Measurements from ENCODE around the gene NFS1.

The NFS1 gene

DNA sequence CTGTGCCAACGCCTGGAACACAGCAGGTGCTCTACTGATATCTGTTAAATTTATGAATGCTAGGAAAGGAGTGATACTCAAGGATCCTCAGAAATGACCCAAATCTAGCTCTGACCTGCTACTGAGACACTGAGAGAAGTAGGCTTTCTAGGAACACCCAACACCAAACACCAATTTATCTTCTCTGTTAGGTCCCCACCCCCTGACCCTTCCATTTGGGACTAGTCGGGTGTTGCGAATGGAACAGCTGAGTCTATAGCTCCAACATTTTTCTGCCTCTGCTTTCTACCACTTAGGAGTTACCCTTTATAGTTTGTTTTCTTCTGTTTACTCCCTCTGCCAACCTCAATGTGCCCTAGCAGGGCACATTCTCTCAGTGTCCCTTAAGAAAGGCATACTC is 58.4 kb downstream of the NFS1 start:
- peaks cover 21% of the 10 kb centered on the region for H3K4me1 Mint-ChIP-seq (ENCODE audit: low read depth)
- H3K27ac Mint-ChIP-seq: no peak overlapping the region
- no peaks in the 10 kb centered on the region for H3K9me3 Mint-ChIP-seq
- no peak for DNase-seq (ENCODE audit: low spot score)
- no peaks in the 10 kb centered on the region for H3K27me3 Mint-ChIP-seq (ENCODE audit: low read depth)
- H3K36me3 Mint-ChIP-seq (ENCODE audit: low read depth): peaks cover 3% of the 10 kb centered on the region
- H3K4me3 Mint-ChIP-seq: no peak overlapping the region

DNA sequence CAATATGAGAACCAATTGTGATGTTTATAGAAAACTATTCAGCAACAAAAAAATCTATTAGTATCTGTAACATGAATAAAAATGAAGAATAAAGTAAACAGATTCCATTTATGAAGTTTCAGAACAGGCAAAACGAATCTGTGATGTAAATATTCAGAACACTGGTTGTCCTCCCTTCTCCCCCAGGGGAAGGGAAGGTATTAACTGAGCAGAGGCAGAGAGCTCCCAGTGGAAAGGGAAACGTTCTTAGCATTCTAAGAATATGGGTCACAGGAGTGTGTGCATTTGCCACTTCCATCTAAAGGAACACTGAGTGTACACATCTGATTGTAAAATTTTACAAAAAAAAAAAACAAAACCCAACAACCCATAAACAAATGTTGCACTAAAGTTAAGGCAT is 60.4 kb downstream of the NFS1 start:
- no peak overlapping the region for H3K27ac Mint-ChIP-seq
- H3K36me3 Mint-ChIP-seq (ENCODE audit: low read depth): no peaks in the 10 kb centered on the region
- H3K4me3 Mint-ChIP-seq: no peak overlapping the region
- no peaks in the 10 kb centered on the region for H3K9me3 Mint-ChIP-seq
- H3K4me1 Mint-ChIP-seq (ENCODE audit: low read depth): peaks cover 15% of the 10 kb centered on the region
- no peak for DNase-seq (ENCODE audit: low spot score)
- H3K27me3 Mint-ChIP-seq (ENCODE audit: low read depth): no peaks in the 10 kb centered on the region

DNA sequence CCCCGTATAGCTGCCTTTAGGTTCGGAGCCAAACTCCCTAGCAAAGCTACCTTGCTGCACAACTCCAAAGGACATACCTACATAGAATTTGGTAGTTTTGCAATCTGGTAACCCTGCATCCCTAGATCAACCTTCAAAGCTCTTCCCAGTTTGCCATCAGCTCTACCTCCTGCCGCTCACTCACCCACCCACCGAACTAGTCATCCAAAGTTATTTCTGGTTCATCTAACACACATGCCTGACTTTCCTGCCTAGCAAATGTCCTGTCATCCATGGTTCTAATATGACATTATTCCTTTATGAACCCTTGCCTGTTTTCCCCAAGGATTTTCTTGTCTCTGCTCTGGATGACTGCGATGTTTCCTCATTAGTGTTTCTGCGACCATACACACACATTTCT is 61.9 kb downstream of the NFS1 start:
- Mint-ChIP-seq H3K9me3 (no peaks in the 10 kb centered on the region), H3K36me3 (ENCODE audit: low read depth) (no peaks in the 10 kb centered on the region), H3K4me1 (ENCODE audit: low read depth) (peaks cover 12% of the 10 kb centered on the region), H3K4me3 (no peak overlapping the region), H3K27me3 (ENCODE audit: low read depth) (no peaks in the 10 kb centered on the region), H3K27ac (no peak overlapping the region)
- no peak for DNase-seq (ENCODE audit: low spot score)

DNA sequence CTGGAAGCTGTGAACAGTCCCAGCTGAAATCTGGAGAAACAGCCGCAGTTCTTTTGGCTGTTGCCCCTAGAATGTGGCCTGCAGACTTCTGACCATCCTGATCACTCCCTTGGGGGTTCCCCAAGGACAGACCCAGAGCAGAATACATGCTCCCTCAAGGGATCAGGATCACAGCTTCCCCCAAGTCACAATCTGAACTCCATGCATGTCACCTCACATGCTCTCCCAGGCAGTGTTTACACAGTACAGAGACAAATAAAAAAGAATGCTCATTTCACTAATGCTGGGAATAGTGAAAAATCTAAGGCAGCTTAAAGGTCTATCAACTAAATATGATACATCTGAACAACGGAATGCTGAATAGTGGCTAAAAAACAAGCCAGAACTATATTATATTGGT is 63.1 kb downstream of the NFS1 start:
- peaks cover 3% of the 10 kb centered on the region for H3K36me3 Mint-ChIP-seq (ENCODE audit: low read depth)
- H3K4me1 Mint-ChIP-seq (ENCODE audit: low read depth): peaks cover 10% of the 10 kb centered on the region
- no peak for DNase-seq (ENCODE audit: low spot score)
- no peak overlapping the region for H3K4me3 Mint-ChIP-seq
- H3K27ac Mint-ChIP-seq: no peak overlapping the region
- H3K9me3 Mint-ChIP-seq: no peaks in the 10 kb centered on the region
- no peaks in the 10 kb centered on the region for H3K27me3 Mint-ChIP-seq (ENCODE audit: low read depth)

DNA sequence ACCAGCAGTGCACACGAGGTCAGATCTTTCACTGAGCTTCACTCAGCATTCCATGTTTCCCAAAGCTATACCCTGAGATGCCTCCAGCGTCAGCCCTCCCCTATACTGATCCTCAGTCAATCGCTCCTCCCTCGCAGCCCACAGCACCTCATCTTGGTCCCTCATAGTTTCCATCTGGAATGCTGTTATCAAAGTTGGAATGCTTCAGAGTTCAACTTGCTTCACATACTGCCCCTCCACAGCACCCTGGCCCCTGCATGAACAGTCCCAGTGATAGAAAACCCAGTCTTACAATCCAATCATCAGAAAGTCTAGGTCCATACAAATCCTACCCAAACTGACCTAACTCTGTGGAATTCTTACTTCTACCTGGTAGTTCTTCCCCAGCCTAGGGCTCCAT is 63.5 kb downstream of the NFS1 start:
- no peaks in the 10 kb centered on the region for H3K9me3 Mint-ChIP-seq
- peaks cover 3% of the 10 kb centered on the region for H3K36me3 Mint-ChIP-seq (ENCODE audit: low read depth)
- no peaks in the 10 kb centered on the region for H3K27me3 Mint-ChIP-seq (ENCODE audit: low read depth)
- H3K27ac Mint-ChIP-seq: no peak overlapping the region
- DNase-seq (ENCODE audit: low spot score): no peak
- H3K4me1 Mint-ChIP-seq (ENCODE audit: low read depth): peaks cover 6% of the 10 kb centered on the region
- no peak overlapping the region for H3K4me3 Mint-ChIP-seq

DNA sequence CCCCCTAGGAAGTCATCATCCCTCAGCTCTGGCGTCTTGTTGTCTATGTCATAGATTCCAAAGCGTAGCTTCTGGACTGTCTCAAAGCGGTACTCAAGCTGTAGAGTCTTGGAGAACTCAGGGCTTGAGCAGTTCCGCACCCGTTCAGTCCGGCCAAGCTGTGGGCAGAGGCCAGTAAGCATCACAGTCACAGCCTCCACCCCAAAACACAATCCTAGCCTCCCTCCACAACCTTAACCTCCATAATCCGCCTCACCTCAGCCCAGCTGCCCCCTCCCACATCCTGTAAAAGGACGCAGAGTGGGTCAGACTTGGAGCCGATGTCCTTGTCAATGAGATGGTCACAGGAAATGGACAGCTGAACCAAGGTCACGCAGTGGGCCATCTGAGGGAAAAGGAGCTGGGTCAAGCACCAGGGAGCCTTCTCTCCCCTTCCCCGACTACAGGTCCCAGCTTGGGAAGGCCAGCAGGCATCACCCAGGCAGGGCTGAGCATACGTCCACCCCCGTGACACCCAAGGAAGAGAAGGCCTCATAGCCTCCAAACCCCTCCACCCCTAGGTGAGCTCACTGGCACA is 66.5 kb downstream of the NFS1 start:
- Mint-ChIP-seq H3K27me3 (ENCODE audit: low read depth) (no peaks in the 10 kb centered on the region), H3K36me3 (ENCODE audit: low read depth) (peaks cover 14% of the 10 kb centered on the region), H3K4me1 (ENCODE audit: low read depth) (no peaks in the 10 kb centered on the region), H3K9me3 (no peaks in the 10 kb centered on the region), H3K27ac (no peak overlapping the region), H3K4me3 (no peak overlapping the region)
- no peak for DNase-seq (ENCODE audit: low spot score)

DNA sequence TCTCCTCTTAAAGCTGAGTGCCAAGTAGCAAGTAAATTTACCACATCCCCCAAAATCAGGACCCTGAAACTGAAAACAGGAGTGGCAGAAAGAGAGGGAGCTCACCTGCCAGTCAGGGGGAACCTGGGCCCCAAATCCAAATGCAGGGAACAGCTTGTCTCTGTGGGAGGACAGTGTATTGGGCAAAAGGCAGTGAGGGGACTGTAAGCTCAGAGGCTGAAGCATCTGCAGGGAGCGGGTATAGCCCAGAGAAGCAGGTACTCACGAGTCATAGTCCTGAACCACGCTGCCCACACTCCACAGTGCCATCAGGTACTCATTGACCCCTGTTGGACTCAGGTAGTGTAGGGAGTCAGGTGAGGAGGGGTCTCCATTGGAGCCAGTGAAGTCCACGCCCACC is 68.5 kb downstream of the NFS1 start:
- Mint-ChIP-seq H3K36me3 (ENCODE audit: low read depth) (peaks cover 31% of the 10 kb centered on the region), H3K9me3 (no peaks in the 10 kb centered on the region), H3K27me3 (ENCODE audit: low read depth) (no peaks in the 10 kb centered on the region), H3K4me1 (ENCODE audit: low read depth) (no peaks in the 10 kb centered on the region), H3K4me3 (no peak overlapping the region), H3K27ac (no peak overlapping the region)
- DNase-seq (ENCODE audit: low spot score): no peak

DNA sequence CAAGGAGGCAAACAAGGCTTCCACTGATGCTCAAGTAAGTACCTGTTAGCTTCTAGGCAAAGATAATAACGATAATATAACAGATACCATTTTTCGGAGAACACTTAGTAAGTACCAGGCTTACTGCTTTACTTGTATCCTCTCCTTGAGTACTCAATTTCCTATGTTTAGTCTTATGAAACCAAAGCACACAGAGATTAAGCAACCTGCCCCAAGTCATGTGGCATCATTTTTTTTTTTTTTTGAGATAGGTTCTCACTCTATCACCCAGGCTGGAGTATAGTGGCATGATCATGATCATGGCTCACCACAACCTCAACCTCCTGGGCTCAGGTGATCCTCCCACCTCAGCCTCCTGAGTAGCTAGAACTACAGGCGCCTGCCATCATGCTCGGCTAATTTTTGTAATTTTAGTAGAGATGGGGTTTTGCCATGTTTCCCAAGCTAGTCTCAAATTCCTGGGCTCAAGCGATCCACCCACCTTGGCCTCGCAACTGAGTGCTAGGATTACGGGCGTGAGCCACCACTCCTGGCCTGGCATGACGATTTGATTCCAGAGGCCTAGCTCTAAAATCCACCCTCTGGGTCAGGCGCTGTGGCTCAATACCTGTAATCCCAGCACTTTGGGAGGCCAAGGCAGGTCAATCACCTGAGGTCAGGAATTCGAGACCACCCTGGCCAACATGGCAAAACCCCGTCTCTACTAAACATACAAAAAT is 69.6 kb downstream of the NFS1 start:
- no peak overlapping the region for H3K4me3 Mint-ChIP-seq
- no peak for DNase-seq (ENCODE audit: low spot score)
- H3K27me3 Mint-ChIP-seq (ENCODE audit: low read depth): no peaks in the 10 kb centered on the region
- H3K36me3 Mint-ChIP-seq (ENCODE audit: low read depth): peaks cover 37% of the 10 kb centered on the region
- H3K9me3 Mint-ChIP-seq: no peaks in the 10 kb centered on the region
- no peak overlapping the region for H3K27ac Mint-ChIP-seq
- H3K4me1 Mint-ChIP-seq (ENCODE audit: low read depth): no peaks in the 10 kb centered on the region

DNA sequence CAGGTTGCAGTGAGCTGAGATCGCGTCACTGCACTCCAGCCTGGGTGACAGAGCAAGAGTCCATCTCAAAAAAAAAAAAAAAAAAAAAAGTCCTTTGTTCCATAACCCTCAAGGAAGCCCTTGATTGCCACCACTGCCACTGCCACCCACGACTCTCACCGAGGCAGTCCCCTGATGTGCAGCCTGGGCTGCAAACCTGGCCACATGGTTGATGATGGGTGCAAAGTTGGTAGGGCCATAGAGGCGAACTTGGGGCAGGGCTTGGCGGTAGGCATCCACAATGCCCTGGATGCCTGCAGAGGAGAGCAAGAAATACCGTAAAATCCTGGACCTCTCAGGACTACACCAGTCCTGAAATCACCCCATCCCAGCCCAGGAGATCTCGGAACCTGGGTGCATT is 72.0 kb downstream of the NFS1 start:
- no peak overlapping the region for H3K4me3 Mint-ChIP-seq
- no peaks in the 10 kb centered on the region for H3K27me3 Mint-ChIP-seq (ENCODE audit: low read depth)
- no peaks in the 10 kb centered on the region for H3K9me3 Mint-ChIP-seq
- no peak overlapping the region for H3K27ac Mint-ChIP-seq
- peaks cover 37% of the 10 kb centered on the region for H3K36me3 Mint-ChIP-seq (ENCODE audit: low read depth)
- no peak for DNase-seq (ENCODE audit: low spot score)
- H3K4me1 Mint-ChIP-seq (ENCODE audit: low read depth): no peaks in the 10 kb centered on the region

DNA sequence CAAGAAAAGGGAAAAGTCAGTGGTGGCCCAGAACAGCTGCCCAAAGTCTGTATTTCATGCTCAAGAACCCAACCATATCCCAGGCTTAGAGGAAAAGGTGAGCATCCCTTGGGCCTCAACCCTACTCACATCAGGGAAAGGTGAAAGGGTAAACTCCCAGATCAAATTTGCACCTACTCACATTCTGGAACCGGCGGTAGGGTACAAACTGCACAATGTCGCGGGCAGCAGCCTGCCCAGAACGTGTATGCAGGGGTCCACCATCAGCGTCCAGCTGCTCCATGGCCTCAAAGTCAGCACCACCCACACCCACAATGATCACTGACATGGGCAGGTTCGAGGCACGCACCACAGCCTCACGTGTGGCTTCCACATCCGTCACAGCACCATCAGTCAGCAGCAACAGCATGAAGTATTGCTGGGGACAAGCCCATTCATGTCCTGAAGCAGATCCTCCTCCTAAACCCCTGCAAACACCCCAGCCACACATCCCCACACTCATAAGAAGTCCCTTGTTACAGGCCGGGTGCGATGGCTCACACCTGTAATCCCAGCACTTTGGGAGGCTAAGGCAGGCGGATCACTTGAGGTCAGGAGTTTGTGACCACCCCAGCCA is 72.7 kb downstream of the NFS1 start:
- H3K4me1 Mint-ChIP-seq (ENCODE audit: low read depth): no peaks in the 10 kb centered on the region
- no peak overlapping the region for H3K27ac Mint-ChIP-seq
- no peaks in the 10 kb centered on the region for H3K9me3 Mint-ChIP-seq
- peaks cover 38% of the 10 kb centered on the region for H3K36me3 Mint-ChIP-seq (ENCODE audit: low read depth)
- no peak for DNase-seq (ENCODE audit: low spot score)
- no peaks in the 10 kb centered on the region for H3K27me3 Mint-ChIP-seq (ENCODE audit: low read depth)
- no peak overlapping the region for H3K4me3 Mint-ChIP-seq

DNA sequence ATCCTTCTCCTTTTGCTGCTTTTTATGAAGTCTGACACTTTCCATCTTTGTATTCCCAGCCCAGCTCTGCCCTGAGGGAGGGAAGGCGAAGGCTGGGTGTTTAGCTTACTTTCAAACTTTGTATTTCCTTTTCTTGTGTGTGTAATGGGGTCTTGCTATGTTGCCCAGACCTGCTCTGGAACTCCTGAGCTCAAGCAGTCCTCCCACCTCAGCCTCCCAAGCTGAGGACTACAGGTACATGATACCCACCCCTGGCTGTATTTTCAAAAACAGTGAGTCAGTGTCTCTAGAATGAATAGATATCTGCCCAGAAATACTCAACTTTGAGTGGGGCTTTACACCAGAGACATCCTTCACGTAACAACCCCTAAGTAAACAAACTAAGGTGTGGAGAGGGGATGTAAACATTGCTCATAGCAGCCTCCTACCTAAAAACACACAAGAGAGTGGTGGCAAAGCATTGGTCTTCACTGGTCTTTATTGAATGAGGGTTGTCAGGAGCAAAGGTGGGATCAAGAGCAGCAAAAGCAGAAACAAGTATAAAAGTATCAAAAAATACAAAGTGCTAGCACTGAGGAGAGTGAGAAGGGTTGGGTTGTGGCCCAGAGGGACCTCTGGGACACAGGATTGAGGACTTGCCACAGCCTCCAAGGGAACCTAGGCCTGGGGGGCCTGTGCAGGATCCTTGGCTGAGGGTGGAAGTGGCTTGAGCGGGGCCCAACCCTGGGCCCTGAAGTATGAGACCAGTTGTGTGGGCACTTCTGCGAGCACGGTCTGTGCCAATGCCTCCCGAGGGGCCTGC is 73.4 kb downstream of the NFS1 start:
- Mint-ChIP-seq H3K4me1 (ENCODE audit: low read depth) (no peaks in the 10 kb centered on the region), H3K4me3 (no peak overlapping the region), H3K27ac (no peak overlapping the region), H3K9me3 (no peaks in the 10 kb centered on the region), H3K27me3 (ENCODE audit: low read depth) (no peaks in the 10 kb centered on the region), H3K36me3 (ENCODE audit: low read depth) (peaks cover 36% of the 10 kb centered on the region)
- DNase-seq (ENCODE audit: low spot score): no peak

DNA sequence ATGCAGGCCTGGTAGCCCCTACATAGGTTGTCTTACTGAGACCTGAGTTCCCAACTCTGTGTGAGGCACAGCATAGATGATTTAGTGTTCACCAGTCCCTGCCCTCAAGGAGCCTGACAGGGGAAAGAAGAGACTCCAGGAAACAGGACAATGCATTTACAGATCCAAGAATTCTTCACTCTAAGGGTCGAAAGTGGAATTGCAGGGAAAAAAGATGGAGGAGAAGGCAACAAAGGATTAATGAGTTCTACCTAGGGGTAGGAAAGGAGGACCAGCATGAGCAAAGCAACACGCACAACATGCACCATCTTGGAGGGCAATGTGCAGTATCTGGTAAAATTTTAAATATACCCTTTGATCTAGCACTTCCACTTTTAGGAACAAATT is 77.6 kb downstream of the NFS1 start:
- Mint-ChIP-seq H3K36me3 (ENCODE audit: low read depth) (peaks cover 16% of the 10 kb centered on the region), H3K4me1 (ENCODE audit: low read depth) (peaks cover 21% of the 10 kb centered on the region), H3K27ac (no peak overlapping the region), H3K4me3 (no peak overlapping the region), H3K27me3 (ENCODE audit: low read depth) (no peaks in the 10 kb centered on the region), H3K9me3 (no peaks in the 10 kb centered on the region)
- DNase-seq (ENCODE audit: low spot score): no peak

DNA sequence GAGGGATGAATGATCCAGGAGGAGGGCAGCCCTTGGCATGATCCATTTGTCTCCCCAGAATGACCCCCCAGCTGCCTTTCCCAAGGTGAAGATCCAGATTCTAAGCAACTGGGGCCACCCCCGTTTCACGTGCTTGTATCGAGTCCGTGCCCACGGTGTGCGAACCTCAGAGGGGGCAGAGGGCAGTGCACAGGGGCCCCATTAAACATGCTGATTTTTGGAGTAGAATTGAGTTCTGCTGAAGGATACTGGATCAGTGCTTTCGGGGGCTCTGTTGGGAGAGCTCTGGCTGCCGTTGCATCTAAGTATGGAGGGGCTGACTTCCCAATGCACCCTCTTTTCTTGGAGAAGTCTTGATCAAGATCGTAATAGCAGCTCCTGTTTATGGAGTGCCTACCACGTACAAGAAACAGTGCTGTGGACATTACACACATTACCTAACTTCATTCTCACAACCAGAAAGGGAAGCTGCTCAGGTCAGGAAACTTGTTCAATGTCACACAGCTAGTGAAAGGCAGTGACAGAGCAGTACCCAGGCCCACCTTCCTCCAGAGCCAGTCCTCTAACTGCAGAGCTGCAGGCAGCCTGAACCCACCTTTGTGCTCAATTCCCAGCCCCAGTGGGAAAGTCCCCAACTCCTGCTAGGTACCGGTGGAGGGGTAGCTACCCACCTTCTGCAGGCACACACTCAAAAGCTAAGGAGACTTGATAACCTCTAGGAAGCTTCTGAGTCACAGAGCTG is 78.2 kb downstream of the NFS1 start:
- no peak for DNase-seq (ENCODE audit: low spot score)
- no peaks in the 10 kb centered on the region for H3K27me3 Mint-ChIP-seq (ENCODE audit: low read depth)
- peaks cover 21% of the 10 kb centered on the region for H3K4me1 Mint-ChIP-seq (ENCODE audit: low read depth)
- H3K9me3 Mint-ChIP-seq: no peaks in the 10 kb centered on the region
- no peak overlapping the region for H3K27ac Mint-ChIP-seq
- peaks cover 11% of the 10 kb centered on the region for H3K36me3 Mint-ChIP-seq (ENCODE audit: low read depth)
- H3K4me3 Mint-ChIP-seq: no peak overlapping the region
